MM.1S (cell line): ENCODE data around the gene NUP210L.

Experiments
- CTCF ChIP-seq: fragments of 300-600 bp; sonication (generic); IDR thresholded peaks from 2 replicates; pipeline ENCODE4 v1.5.1; 2016; ENCODE audit warnings: antibody characterized with exemption, low read length, mixed read lengths
- EZH2 ChIP-seq: fragments of 300-600 bp; sonication (generic); optimal IDR thresholded peaks from 2 replicates; pipeline ENCODE3; 2017; ENCODE audit warnings: low read depth, mild to moderate bottlenecking, antibody characterized with exemption, low read length, mixed read lengths

- TF ChIP-seq CTCF (no peak), EZH2 (no peak)
These were observed 820 bp downstream of the NUP210L start for GRCh38 chr1:154154053-154154452.
